K562 (cell line): Measurements from ENCODE around the gene ELOVL7. TPM values are rescaled to one million over a fixed set of nuclear protein-coding genes. Genes with fewer than 3 reads are reported as not detected.
A peak's percentile ranks its signal among the peaks of the same experiment; 100 is the strongest.

Source experiments
- ATAC-seq: fragments of 200-7000 bp; cut with Tn5 transposase; 3 replicates; pipeline ENCODE4 v1.9.1; 2020; ENCODE audit warnings: moderate library complexity
- BruUV-seq: library from RNA; stranded (reverse); fragments of 400-500 nt; replicated peaks from 2 replicates; lab custom pipeline; 2021; lab: Mats Ljungman, UMichigan
- CTCF ChIA-PET: fragments of 300-600 bp; formaldehyde crosslinking; extraction: SDS; loops from one replicate; lab custom pipeline; 2021; ENCODE audit warnings: low intra/inter-chr PET ratio; lab: Yijun Ruan, JAX
- POLR2A ChIA-PET: fragments of 300-600, 350-650 bp; sonication (Branson Sonifier 250); formaldehyde crosslinking; extraction: SDS; loops from one replicate; lab custom pipeline; 2021; ENCODE audit warnings: antibody characterized with exemption, inconsistent platforms; lab: Yijun Ruan, JAX
- DNase-seq, 4 experiments: peaks; one replicate each; pipeline versions ENCODE4 v3.0.0 to v3.0.0-alpha.2; 2011 to 2018; ENCODE audit warnings: low spot score in 3 of 4, mixed read lengths in 3 of 4; ENCODE audit errors: extremely low read depth in 1 of 4
- FAIRE-seq: peaks from 2 replicates; lab custom pipeline; 2011; peaks lifted over from hg19 to GRCh38; lab: Jason Lieb, UNC
- H2AFZ ChIP-seq: 2 replicates; pipeline ENCODE4 v1.6.0; 2011; ENCODE audit warnings: low read depth, low read length, control low read depth, inconsistent platforms
- H3K27ac ChIP-seq: fragments of 200-600 bp; 3 replicates; pipeline ENCODE4 v1.8.0; 2011; ENCODE audit warnings: low read depth, mild to moderate bottlenecking, control low read depth, inconsistent platforms, low read length, moderate library complexity, mixed read lengths; ENCODE audit errors: extremely low read depth
- H3K27me3 ChIP-seq, 2 experiments: fragments of 300-600 bp in 1 of 2; 2 replicates in 1 of 2; 3 replicates in 1 of 2; pipeline versions ENCODE4 v1.6.0 to v1.8.0; 2011; ENCODE audit warnings: inconsistent platforms in 2 of 2, low read length in 2 of 2, mild to moderate bottlenecking in 1 of 2, mixed read lengths in 1 of 2, moderate library complexity in 1 of 2; ENCODE audit not compliant: control insufficient read depth in 2 of 2, insufficient read depth in 2 of 2
- H3K36me3 ChIP-seq: fragments of 300-600 bp; 3 replicates; pipeline ENCODE4 v1.8.0; 2011; ENCODE audit warnings: mild to moderate bottlenecking, low read length, inconsistent platforms; ENCODE audit not compliant: control insufficient read depth, insufficient read depth
- H3K4me1 ChIP-seq, 2 experiments: fragments of 200-600 bp in 1 of 2; replicated peaks in 1 of 2; 2 replicates in 1 of 2; 3 replicates in 1 of 2; pipeline versions ENCODE4 v1.5.1 to v1.8.0; 2011; ENCODE audit warnings: inconsistent platforms in 2 of 2, low read length in 2 of 2, mild to moderate bottlenecking in 1 of 2, mixed read lengths in 1 of 2, moderate library complexity in 1 of 2; ENCODE audit not compliant: control insufficient read depth in 2 of 2, insufficient read depth in 2 of 2
- H3K4me2 ChIP-seq: 2 replicates; pipeline ENCODE4 v1.6.1; 2011; ENCODE audit warnings: low read length, control low read depth, inconsistent platforms, mixed read lengths; ENCODE audit not compliant: insufficient read depth
- H3K4me3 ChIP-seq: fragments of 200-600 bp; sonication (generic), shearing (Covaris generic); 2 replicates; pipeline ENCODE4 v1.5.1; 2016; ENCODE audit warnings: control low read depth, inconsistent platforms
- H3K79me2 ChIP-seq: fragments of 200-600 bp; 3 replicates; pipeline ENCODE4 v1.8.0; 2011; ENCODE audit warnings: low read length, inconsistent platforms; ENCODE audit not compliant: control insufficient read depth, insufficient read depth
- H3K9ac ChIP-seq, 2 experiments: 2 replicates each; pipeline versions ENCODE4 v1.6.0 to v1.6.1; 2011; ENCODE audit warnings: low read depth in 2 of 2, low read length in 2 of 2, control low read depth in 1 of 2, inconsistent platforms in 1 of 2, mild to moderate bottlenecking in 1 of 2, mixed read lengths in 1 of 2; ENCODE audit not compliant: insufficient read depth in 1 of 2
- H3K9me1 ChIP-seq: one replicate; pipeline ENCODE4 v1.6.0; 2011; ENCODE audit warnings: inconsistent platforms, mild to moderate bottlenecking, low read length, moderate library complexity; ENCODE audit not compliant: control insufficient read depth, insufficient read depth
- H3K9me3 ChIP-seq: replicated peaks from 2 replicates; pipeline ENCODE4 v1.5.1; 2011; ENCODE audit warnings: low read depth, low read length, inconsistent platforms; ENCODE audit not compliant: control insufficient read depth, insufficient read depth
- H4K20me1 ChIP-seq: replicated peaks from 2 replicates; pipeline ENCODE4 v1.6.1; 2011; ENCODE audit warnings: low read length, inconsistent platforms, mixed read lengths; ENCODE audit not compliant: control insufficient read depth, insufficient read depth
- ATF3 ChIP-seq, 2 experiments: fragments of 450-650 bp in 1 of 2; sonication (generic) in 1 of 2; formaldehyde crosslinking in 1 of 2; IDR thresholded peaks in 1 of 2; conservative IDR thresholded peaks in 1 of 2; 2 replicates each; pipeline versions ENCODE4 v1.6.1 to v1.8.1; 2016 to 2023; ENCODE audit warnings: mild to moderate bottlenecking in 2 of 2, moderate library complexity in 2 of 2, inconsistent platforms in 1 of 2, missing genetic modification reagents in 1 of 2
- BHLHE40 ChIP-seq: IDR thresholded peaks from 2 replicates; pipeline ENCODE4 v1.6.1; 2011; ENCODE audit warnings: low read length, improper control_type of control experiment
- CBX8 ChIP-seq: fragments of 200-600 bp; sonication (generic); IDR thresholded peaks from 2 replicates; pipeline ENCODE4 v1.6.1; 2012; ENCODE audit warnings: borderline replicate concordance, mixed run types, low read depth, mild to moderate bottlenecking, moderate library complexity, mixed read lengths, low read length, control low read depth, inconsistent platforms; ENCODE audit not compliant: poor library complexity, severe bottlenecking; ENCODE audit errors: extremely low read depth
- CEBPB ChIP-seq: fragments of 450-650 bp; IDR thresholded peaks from 2 replicates; pipeline ENCODE4 v1.6.1; 2016; ENCODE audit warnings: missing genetic modification characterization, missing compliant biosample characterization
- EWSR1 ChIP-seq: fragments of 450-650 bp; IDR thresholded peaks from 2 replicates; pipeline ENCODE4 v1.6.1; 2018; ENCODE audit warnings: borderline replicate concordance, mild to moderate bottlenecking, low read depth, moderate library complexity; ENCODE audit not compliant: partially characterized antibody
- FOXJ3 ChIP-seq: sonication (generic); formaldehyde crosslinking; IDR thresholded peaks from 2 replicates; pipeline ENCODE4 v1.4.0; 2020; ENCODE audit warnings: mild to moderate bottlenecking, missing genetic modification reagents
- GABPA ChIP-seq: fragments of 200-800 bp; sonication (Bioruptor generic); conservative IDR thresholded peaks from 2 replicates; pipeline ENCODE4 v1.6.1; 2016; ENCODE audit warnings: low read depth, missing genetic modification characterization, missing compliant biosample characterization
- KDM1A ChIP-seq, 2 experiments: fragments of 450-650 bp; IDR thresholded peaks; 2 replicates each; pipeline ENCODE4 v1.6.1; 2016; ENCODE audit warnings: mild to moderate bottlenecking in 2 of 2
- RFX7 ChIP-seq: fragments of 250-450 bp; sonication (Bioruptor Pico); IDR thresholded peaks from 2 replicates; pipeline ENCODE4 v1.5.1; 2021; ENCODE audit warnings: mild to moderate bottlenecking
- ZNF140 ChIP-seq: fragments of 250-450 bp; sonication (Bioruptor Pico); IDR thresholded peaks from 2 replicates; pipeline ENCODE4 v1.8.0; 2021; ENCODE audit warnings: moderate library complexity, mild to moderate bottlenecking, inconsistent platforms
- ZNF41 ChIP-seq: fragments of 250-450 bp; sonication (Bioruptor Pico); conservative IDR thresholded peaks from 2 replicates; pipeline ENCODE4 v1.4.0; 2020; ENCODE audit warnings: mild to moderate bottlenecking
- ZNF512 ChIP-seq: IDR thresholded peaks from 2 replicates; pipeline ENCODE4 v1.6.1; 2016; ENCODE audit warnings: missing genetic modification characterization, missing compliant biosample characterization
- ZNF830 ChIP-seq: fragments of 250-450 bp; sonication (Bioruptor Pico); IDR thresholded peaks from 2 replicates; pipeline ENCODE4 v1.5.0; 2021; ENCODE audit warnings: mild to moderate bottlenecking
- WGBS: fragments of 100-300 bp; shearing (Covaris generic); methylation state at CpG from one replicate; pipeline ENCODE4 v1.1.6; 2016; ENCODE audit warnings: low coverage, mixed read lengths; ENCODE audit not compliant: insufficient coverage; ENCODE audit errors: missing lambda C conversion rate; 5-methylcytosine and 5-hydroxymethylcytosine counted together
- in situ Hi-C: fragments of 300-500 bp; cut with MboI; formaldehyde crosslinking; loops from 4 replicates; pipeline ENCODE4 v1.15.0; 2018; ENCODE audit warnings: inconsistent platforms, mixed read lengths
- intact Hi-C: fragments of 100-400 bp; cut with micrococcal nuclease; formaldehyde crosslinking; loops from 2 replicates; pipeline ENCODE4 v1.14.2; 2022
- polyA plus RNA-seq, 8 experiments: library from polyadenylated mRNA; depleted of rRNA in 4 of 8; stranded (reverse) in 5 of 8; unstranded in 3 of 8; fragments of >200 nt; fragmentation: Nextera tagmentation in 2 of 8; fragmentation: Illumina TruSeq in 1 of 8; extraction: Ambion mirVana in 2 of 8; extraction: Trizol in 1 of 8; gene quantifications; 2 replicates each; pipeline versions ENCODE4 v1.2.1 to v1.2.3, GENCODE V29; 2011 to 2014; ENCODE audit warnings: inconsistent platforms in 1 of 8, missing spikeins in 1 of 8
- total RNA-seq, 7 experiments: library from RNA; depleted of rRNA in 6 of 7; stranded (reverse); fragments of >200 nt in 6 of 7; fragmentation: Illumina TruSeq in 2 of 7; extraction: Trizol in 2 of 7; gene quantifications; 2 replicates each; pipeline versions ENCODE4 v1.2.1 to v1.2.3, GENCODE V29; 2011 to 2021; ENCODE audit warnings: low replicate concordance in 1 of 7
- TF ChIP-seq, protein P1 (sequence below): fragments of 250-450 bp; sonication (Bioruptor Pico); IDR thresholded peaks from 2 replicates; pipeline ENCODE4 v1.9.0; 2021; ENCODE audit warnings: mild to moderate bottlenecking

The ELOVL7 gene
- total and polyA plus RNA-seq, 9 of the 15 experiments (the other 6 are each of a cell fraction or from before 2014, with no cell fraction given), result 4.5 to 12.3 (median 6.9) TPM

GRCh38 chr5:60827201-60827600 is 16.9 kb downstream of the ELOVL7 start:
- intact Hi-C loops, result no loop called here
- H3K4me1 ChIP-seq, result peaks cover 0 to 14% of the 10 kb centered on the region in 2 experiments; a peak in 3 of 5 replicates
- ATAC-seq (no peak), DNase-seq (no peak), FAIRE-seq (no peak)
- no peak overlapping the region for H3K27ac ChIP-seq
- CTCF ChIA-PET, result no interaction called here
- H3K79me2 ChIP-seq, result no peaks in the 10 kb centered on the region; the same call in 2 of the 3 replicates
- WGBS, result 86% methylated on average over 1 of the region's 1 CpG
- POLR2A ChIA-PET, result no interaction called here
- no TSS peak for BruUV-seq
- no peak overlapping the region for H3K9ac ChIP-seq
- TF ChIP-seq FOXJ3, result no peak
- TF ChIP-seq CEBPB (tag), result 0 out of 2 replicates have a peak, but pooled peaks have one; percentile 28
- no peaks in the 10 kb centered on the region; the same call in 2 of the 3 replicates for H3K36me3 ChIP-seq
- in situ Hi-C loops, result no loop called here
- no peak overlapping the region for H2AFZ ChIP-seq
- no peak overlapping the region for H3K4me2 ChIP-seq
- H3K4me3 ChIP-seq, result no peak overlapping the region
- H3K27me3 ChIP-seq, result no peaks in the 10 kb centered on the region
- H3K9me1 ChIP-seq, result no peaks in the 10 kb centered on the region
- H3K9me3 ChIP-seq, result no peaks in the 10 kb centered on the region
- H4K20me1 ChIP-seq, result no peaks in the 10 kb centered on the region

GRCh38 chr5:60826653-60827052 is 17.4 kb downstream of the ELOVL7 start:
- in situ Hi-C loops, result no loop called here
- Histone ChIP-seq H3K4me3 (no peak overlapping the region), H4K20me1 (no peaks in the 10 kb centered on the region), H3K4me1 (peaks cover 0 to 20% of the 10 kb centered on the region in 2 experiments; a peak in 3 of 5 replicates), H3K36me3 (no peaks in the 10 kb centered on the region; the same call in 2 of the 3 replicates), H3K9me3 (no peaks in the 10 kb centered on the region), H3K27me3 (no peaks in the 10 kb centered on the region), H3K27ac (no peak overlapping the region), H3K9ac (no peak overlapping the region), H2AFZ (no peak overlapping the region), H3K4me2 (no peak overlapping the region), H3K79me2 (no peaks in the 10 kb centered on the region; the same call in 2 of the 3 replicates), H3K9me1 (no peaks in the 10 kb centered on the region)
- BruUV-seq, result no TSS peak
- DNase-seq (no peak), ATAC-seq (no peak), FAIRE-seq (no peak)
- POLR2A ChIA-PET, result no interaction called here
- TF ChIP-seq ZNF140 (CRISPR knock-in tag), result no peak
- TF ChIP-seq EWSR1, result no peak
- TF ChIP-seq, protein P1, sequence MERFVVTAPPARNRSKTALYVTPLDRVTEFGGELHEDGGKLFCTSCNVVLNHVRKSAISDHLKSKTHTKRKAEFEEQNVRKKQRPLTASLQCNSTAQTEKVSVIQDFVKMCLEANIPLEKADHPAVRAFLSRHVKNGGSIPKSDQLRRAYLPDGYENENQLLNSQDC (CRISPR knock-in tag), result no peak
- TF ChIP-seq KDM1A (IDR thresholded peaks at IDR 0.05), result no peak
- TF ChIP-seq ATF3 (IDR thresholded peaks at IDR 0.05), result no peak
- TF ChIP-seq ATF3 (CRISPR knock-in tag; conservative IDR thresholded peaks at IDR 0.05), result no peak
- TF ChIP-seq ZNF512 (tag), result no peak
- TF ChIP-seq BHLHE40, result no peak
- TF ChIP-seq ZNF830 (CRISPR knock-in tag), result no peak
- TF ChIP-seq CBX8, result no peak
- TF ChIP-seq RFX7 (CRISPR knock-in tag), result no peak
- no peak for TF ChIP-seq ZNF41 (CRISPR knock-in tag)
- TF ChIP-seq GABPA (tag), result no peak
- CTCF ChIA-PET, result no interaction called here
- intact Hi-C loops, result no loop called here
